PC-3 (cell line): Measurements from ENCODE around the gene GPC6. TPM values are rescaled to one million over a fixed set of nuclear protein-coding genes. Genes with fewer than 3 reads are reported as not detected.

ENCODE experiments used
- ATAC-seq: fragments of 200-7000 bp; cut with Tn5 transposase; 2 replicates; pipeline ENCODE4 v1.9.1; 2020; ENCODE audit warnings: mild to moderate bottlenecking, moderate library complexity
- BruUV-seq: library from RNA; stranded (reverse); fragments of 400-500 nt; replicated peaks from 2 replicates; lab custom pipeline; 2021; lab: Mats Ljungman, UMichigan
- CTCF ChIA-PET: fragments of 300-600 bp; sonication (Branson Sonifier 250); formaldehyde crosslinking; loops from one replicate; lab custom pipeline; 2022; ENCODE audit warnings: antibody characterized with exemption; lab: Charles Lee
- POLR2A ChIA-PET: fragments of 300-600 bp; sonication (Branson Sonifier 250); formaldehyde crosslinking; loops from one replicate; lab custom pipeline; 2022; ENCODE audit warnings: antibody characterized with exemption; ENCODE audit not compliant: unreplicated experiment; lab: Charles Lee
- DNase-seq: peaks from one replicate; pipeline ENCODE4 v3.0.0-alpha.2; 2015
- H2AFZ ChIP-seq: fragments of 300-600 bp; sonication (generic); 2 replicates; pipeline ENCODE4 v1.6.0; 2016; ENCODE audit warnings: antibody characterized with exemption, low read length
- H3F3A ChIP-seq: fragments of 300-600 bp; sonication (generic); one replicate; pipeline ENCODE4 v1.6.0; 2017; ENCODE audit warnings: antibody characterized with exemption, low read length, control low read depth, mild to moderate bottlenecking; ENCODE audit not compliant: unreplicated experiment
- H3K27ac ChIP-seq: fragments of 300-600 bp; sonication (generic); 2 replicates; pipeline ENCODE4 v1.5.1; 2016; ENCODE audit warnings: mild to moderate bottlenecking, low read length
- H3K27me3 ChIP-seq: fragments of 300-600 bp; sonication (generic); 2 replicates; pipeline ENCODE4 v1.6.1; 2016; ENCODE audit warnings: low read length, mixed read lengths
- H3K36me3 ChIP-seq: fragments of 300-600 bp; sonication (generic); 2 replicates; pipeline ENCODE4 v1.6.1; 2016; ENCODE audit warnings: low read depth, mixed run types, low read length, mixed read lengths
- H3K4me1 ChIP-seq: fragments of 300-600 bp; sonication (generic); 2 replicates; pipeline ENCODE4 v1.5.1; 2016; ENCODE audit warnings: low read length; ENCODE audit not compliant: insufficient read depth
- H3K4me2 ChIP-seq: fragments of 300-600 bp; sonication (generic); 2 replicates; pipeline ENCODE4 v1.6.0; 2016; ENCODE audit warnings: low read length
- H3K4me3 ChIP-seq: fragments of 300-600 bp; sonication (generic); 2 replicates; pipeline ENCODE4 v1.5.1; 2016; ENCODE audit warnings: mild to moderate bottlenecking, low read length, mixed read lengths
- H3K79me2 ChIP-seq: fragments of 300-600 bp; sonication (generic); 2 replicates; pipeline ENCODE4 v1.6.1; 2017; ENCODE audit warnings: low read length, mixed read lengths
- H3K9ac ChIP-seq: fragments of 300-600 bp; sonication (generic); 2 replicates; pipeline ENCODE4 v1.6.0; 2016; ENCODE audit warnings: mild to moderate bottlenecking, low read length
- H3K9me2 ChIP-seq: fragments of 300-600 bp; sonication (generic); replicated peaks from 2 replicates; pipeline ENCODE4 v1.6.1; 2016; ENCODE audit warnings: mixed run types, low read length, mixed read lengths
- H3K9me3 ChIP-seq: fragments of 300-600 bp; sonication (generic); 2 replicates; pipeline ENCODE4 v1.6.1; 2016; ENCODE audit warnings: low read length, mixed read lengths
- H4K20me1 ChIP-seq: fragments of 300-600 bp; sonication (generic); 2 replicates; pipeline ENCODE4 v1.6.1; 2016; ENCODE audit warnings: low read length, mixed read lengths
- CTCF ChIP-seq: fragments of 300-600 bp; sonication (generic); conservative IDR thresholded peaks from 2 replicates; pipeline ENCODE4 v1.5.1; 2017; ENCODE audit warnings: antibody characterized with exemption, low read depth, mild to moderate bottlenecking, low read length
- EZH2 ChIP-seq: fragments of 300-600 bp; sonication (generic); IDR thresholded peaks from one replicate; pipeline ENCODE4 v1.6.1; 2017; ENCODE audit warnings: antibody characterized with exemption, mild to moderate bottlenecking, low read length; ENCODE audit not compliant: unreplicated experiment
- EZH2phosphoT487 ChIP-seq: fragments of 300-600 bp; sonication (generic); IDR thresholded peaks from 2 replicates; pipeline ENCODE4 v1.6.1; 2018; ENCODE audit warnings: mild to moderate bottlenecking, antibody characterized with exemption, low read length, borderline replicate concordance
- intact Hi-C: fragments of 100-400 bp; cut with micrococcal nuclease; formaldehyde crosslinking; loops from 2 replicates; pipeline ENCODE4 v1.9.0; 2023
- total RNA-seq: library from RNA; depleted of rRNA; stranded (reverse); fragments of >200 nt; gene quantifications from 2 replicates; pipeline ENCODE4 v1.2.3, GENCODE V29; 2014

Gene GPC6
- total RNA-seq, 1 experiment from 2014 or later, result 3.5 TPM

- Histone ChIP-seq H3K27ac (no peak overlapping the region), H3K9me3 (no peaks in the 10 kb centered on the region), H3K4me1 (no peaks in the 10 kb centered on the region), H4K20me1 (no peaks in the 10 kb centered on the region), H3F3A (no peaks in the 10 kb centered on the region), H3K9ac (no peak overlapping the region), H3K79me2 (no peaks in the 10 kb centered on the region), H3K27me3 (no peaks in the 10 kb centered on the region), H3K4me3 (no peak overlapping the region), H2AFZ (no peak overlapping the region), H3K9me2 (no peaks in the 10 kb centered on the region), H3K4me2 (no peak overlapping the region), H3K36me3 (no peaks in the 10 kb centered on the region)
- CTCF ChIA-PET, result no interaction called here
- BruUV-seq, result no TSS peak
- TF ChIP-seq EZH2phosphoT487 (no peak), CTCF (no peak), EZH2 (no peak)
- no peak for DNase-seq
- peak; percentile 48; the same call in 1 of the 2 replicates for ATAC-seq
- POLR2A ChIA-PET, result no interaction called here
- intact Hi-C loops, result no loop called here
Measured at GRCh38 chr13:94065741-94066140, 839.1 kb downstream of the GPC6 start.

GRCh38 chr13:94073007-94073744, 846.6 kb downstream of the GPC6 start:
- Histone ChIP-seq H3K36me3 (no peaks in the 10 kb centered on the region), H3K4me1 (peaks cover 9% of the 10 kb centered on the region; the same call in 1 of the 2 replicates), H3K9ac (no peak overlapping the region), H3K4me2 (no peak overlapping the region), H3K27me3 (no peaks in the 10 kb centered on the region), H2AFZ (no peak overlapping the region), H3K9me3 (no peaks in the 10 kb centered on the region), H4K20me1 (no peaks in the 10 kb centered on the region), H3F3A (no peaks in the 10 kb centered on the region), H3K4me3 (no peak overlapping the region), H3K27ac (no peak overlapping the region), H3K9me2 (no peaks in the 10 kb centered on the region), H3K79me2 (no peaks in the 10 kb centered on the region)
- POLR2A ChIA-PET, result no interaction called here
- CTCF ChIA-PET, result no interaction called here
- DNase-seq, result peak; percentile 43
- BruUV-seq, result no TSS peak
- intact Hi-C loops, result loop anchor here (5.0 to 10.0 kb wide), 2 partner anchors 119 to 272 kb away; no protein-coding TSS in a partner anchor
- peak; percentile 70 for ATAC-seq
- TF ChIP-seq EZH2phosphoT487 (no peak), EZH2 (no peak), CTCF (no peak)

- POLR2A ChIA-PET, result no interaction called here
- H3K79me2 ChIP-seq, result no peaks in the 10 kb centered on the region
- no peak for DNase-seq
- CTCF ChIA-PET, result no interaction called here
- H3K27me3 ChIP-seq, result no peaks in the 10 kb centered on the region
- no peaks in the 10 kb centered on the region for H3K36me3 ChIP-seq
- no peak overlapping the region for H3K4me3 ChIP-seq
- H3K9me2 ChIP-seq, result no peaks in the 10 kb centered on the region
- no peak overlapping the region for H2AFZ ChIP-seq
- intact Hi-C loops, result loop anchor here (10.0 kb wide), 1 partner anchor 265 kb away; no protein-coding TSS in a partner anchor
- no peak overlapping the region for H3K9ac ChIP-seq
- no peaks in the 10 kb centered on the region for H4K20me1 ChIP-seq
- no peaks in the 10 kb centered on the region for H3F3A ChIP-seq
- H3K4me2 ChIP-seq, result no peak overlapping the region
- no peak overlapping the region for H3K27ac ChIP-seq
- no peaks in the 10 kb centered on the region for H3K9me3 ChIP-seq
- no peaks in the 10 kb centered on the region for H3K4me1 ChIP-seq
- BruUV-seq, result no TSS peak
- no peak for ATAC-seq
- TF ChIP-seq CTCF, result no peak
Measured at GRCh38 chr13:94079876-94080275, 853.3 kb downstream of the GPC6 start.
